A673 (cell line): Measurements from ENCODE around the gene CDH18.

Experiments used
- CTCF ChIP-seq: fragments of 300-800, 200-600 bp; sonication (generic); conservative IDR thresholded peaks from 2 replicates; pipeline ENCODE4 v1.5.1; 2017; ENCODE audit warnings: low read depth, mild to moderate bottlenecking, antibody characterized with exemption, low read length, moderate library complexity, mixed read lengths
- EZH2 ChIP-seq: fragments of 200-600 bp; sonication (generic); IDR thresholded peaks from 2 replicates; pipeline ENCODE4 v1.6.1; 2017; ENCODE audit warnings: borderline replicate concordance, low read depth, mild to moderate bottlenecking, mixed read lengths, antibody characterized with exemption, low read length; ENCODE audit not compliant: poor library complexity, severe bottlenecking

- TF ChIP-seq CTCF (no peak), EZH2 (no peak)
These were observed 70.3 kb downstream of the CDH18 start for GRCh38 chr5:19917588-19918122.
